ENCODE results near the gene TPP2. TPM values are rescaled to one million over a fixed set of nuclear protein-coding genes. Genes with fewer than 3 reads are reported as not detected.

TPP2 gene
- total RNA-seq, 2 donors from 2014 or later, result 64.2 to 80.6 TPM

- Histone ChIP-seq H3K36me3 (ENCODE audit: control insufficient read depth, insufficient read depth, low read length) (peaks cover 55% of the 10 kb centered on the region), H3K4me1 (ENCODE audit: control insufficient read depth, insufficient read depth, low read length) (peaks cover 3% of the 10 kb centered on the region), H3K4me3 (ENCODE audit: low read length) (no peak overlapping the region), H3K27me3 (ENCODE audit: control insufficient read depth, insufficient read depth, low read length, poor library complexity, severe bottlenecking) (no peaks in the 10 kb centered on the region), H3K9ac (ENCODE audit: extremely low read depth, low read length, poor library complexity, severe bottlenecking) (no peak overlapping the region), H3K27ac (ENCODE audit: low read depth, low read length) (no peak overlapping the region), H3K9me3 (ENCODE audit: control insufficient read depth, low read length) (no peaks in the 10 kb centered on the region)
- no peak for DNase-seq
- H3K27ac Mint-ChIP-seq, result no peak overlapping the region
- H3K4me3 Mint-ChIP-seq, result no peak overlapping the region
- H3K36me3 Mint-ChIP-seq (ENCODE audit: low read depth), result peaks cover 34% of the 10 kb centered on the region
- H3K4me1 Mint-ChIP-seq, result peaks cover 3% of the 10 kb centered on the region
- TF ChIP-seq CTCF (conservative IDR thresholded peaks at IDR 0.05), result no peak
- H3K9me3 Mint-ChIP-seq, result no peaks in the 10 kb centered on the region
- H3K27me3 Mint-ChIP-seq (ENCODE audit: insufficient read depth), result no peaks in the 10 kb centered on the region
- 100% methylated on average over 1 to 2 of the region's 4 CpGs for WGBS, 2 experiments (ENCODE audit: insufficient coverage in 1 of 2, insufficient read length in 1 of 2)
Observed at GRCh38 chr13:102680133-102680717, 83.4 kb downstream of the TPP2 start.

GRCh38 chr13:102680842-102681740 lies 84.3 kb downstream of the TPP2 start:
- H3K27me3 Mint-ChIP-seq (ENCODE audit: insufficient read depth), result no peaks in the 10 kb centered on the region
- Histone ChIP-seq H3K4me3 (ENCODE audit: low read length) (no peak overlapping the region), H3K4me1 (ENCODE audit: control insufficient read depth, insufficient read depth, low read length) (peaks cover 3% of the 10 kb centered on the region), H3K9me3 (ENCODE audit: control insufficient read depth, low read length) (no peaks in the 10 kb centered on the region), H3K27me3 (ENCODE audit: control insufficient read depth, insufficient read depth, low read length, poor library complexity, severe bottlenecking) (no peaks in the 10 kb centered on the region), H3K36me3 (ENCODE audit: control insufficient read depth, insufficient read depth, low read length) (peaks cover 46% of the 10 kb centered on the region), H3K27ac (ENCODE audit: low read depth, low read length) (no peak overlapping the region), H3K9ac (ENCODE audit: extremely low read depth, low read length, poor library complexity, severe bottlenecking) (no peak overlapping the region)
- TF ChIP-seq CTCF (conservative IDR thresholded peaks at IDR 0.05), result no peak
- peaks cover 28% of the 10 kb centered on the region for H3K36me3 Mint-ChIP-seq (ENCODE audit: low read depth)
- H3K9me3 Mint-ChIP-seq, result no peaks in the 10 kb centered on the region
- no peak overlapping the region for H3K4me3 Mint-ChIP-seq
- DNase-seq, result no peak
- H3K4me1 Mint-ChIP-seq, result peaks cover 6% of the 10 kb centered on the region
- 88 to 100% methylated on average over 3 to 4 of the region's 5 CpGs for WGBS, 2 experiments (ENCODE audit: insufficient coverage in 1 of 2, insufficient read length in 1 of 2)
- H3K27ac Mint-ChIP-seq, result no peak overlapping the region

GRCh38 chr13:102682211-102682610 lies 85.4 kb downstream of the TPP2 start:
- Histone ChIP-seq H3K27me3 (ENCODE audit: control insufficient read depth, insufficient read depth, low read length, poor library complexity, severe bottlenecking) (no peaks in the 10 kb centered on the region), H3K9ac (ENCODE audit: extremely low read depth, low read length, poor library complexity, severe bottlenecking) (no peak overlapping the region), H3K9me3 (ENCODE audit: control insufficient read depth, low read length) (no peaks in the 10 kb centered on the region), H3K36me3 (ENCODE audit: control insufficient read depth, insufficient read depth, low read length) (peaks cover 35% of the 10 kb centered on the region), H3K4me3 (ENCODE audit: low read length) (no peak overlapping the region), H3K27ac (ENCODE audit: low read depth, low read length) (no peak overlapping the region), H3K4me1 (ENCODE audit: control insufficient read depth, insufficient read depth, low read length) (peaks cover 11% of the 10 kb centered on the region)
- Mint-ChIP-seq H3K27ac (no peak overlapping the region), H3K4me1 (peaks cover 6% of the 10 kb centered on the region), H3K27me3 (ENCODE audit: insufficient read depth) (no peaks in the 10 kb centered on the region), H3K4me3 (no peak overlapping the region), H3K36me3 (ENCODE audit: low read depth) (peaks cover 19% of the 10 kb centered on the region), H3K9me3 (no peaks in the 10 kb centered on the region)
- TF ChIP-seq CTCF (conservative IDR thresholded peaks at IDR 0.05), result no peak
- 0 to 68% methylated on average over 1 to 4 of the region's 4 CpGs for WGBS, 2 experiments (ENCODE audit: insufficient coverage in 1 of 2, insufficient read length in 1 of 2)
- no peak for DNase-seq

Data from endodermal cell (in vitro differentiated cells).